ENCODE results near the gene JMJD7.

GRCh38 chr15:41866872-41867579 lies 39.1 kb downstream of the JMJD7 start:
- TF ChIP-seq CTCF (IDR thresholded peaks at IDR 0.05) (no peak), POLR2A (IDR thresholded peaks at IDR 0.05) (no peak), POLR2AphosphoS5 (IDR thresholded peaks at IDR 0.05) (no peak)
